Activated CD4-positive, alpha-beta memory T cell treated with anti-CD3 and anti-CD28 coated beads, Interleukin-2, amount 10 ng/mL, durations not matched to agents 7 days and 5 days (primary cell): ENCODE measurements around the gene MAX. TPM values are rescaled to one million over a fixed set of nuclear protein-coding genes. Genes with fewer than 3 reads are reported as not detected.

Experiments used
- CTCF ChIA-PET: fragments of 350-600 bp; sonication (Branson Sonifier 250); formaldehyde crosslinking; loops from one replicate; lab custom pipeline; 2021; ENCODE audit warnings: antibody characterized with exemption, inconsistent platforms; lab: Charles Lee
- POLR2A ChIA-PET: fragments of 350-600 bp; sonication (Branson Sonifier 250); formaldehyde crosslinking; loops from one replicate; lab custom pipeline; 2021; ENCODE audit warnings: antibody characterized with exemption; lab: Charles Lee
- DNase-seq: peaks from one replicate; pipeline ENCODE4 v3.0.0-alpha.2; 2020
- H3K27ac Mint-ChIP-seq: one replicate; pipeline ENCODE4 v1.8.0; 2021; ENCODE audit warnings: mild to moderate bottlenecking, mixed read lengths
- H3K27me3 Mint-ChIP-seq: one replicate; pipeline ENCODE4 v1.8.0; 2021; ENCODE audit warnings: mixed read lengths
- H3K36me3 Mint-ChIP-seq: one replicate; pipeline ENCODE4 v1.8.0; 2021; ENCODE audit warnings: low read depth, mixed read lengths
- H3K4me1 Mint-ChIP-seq: one replicate; pipeline ENCODE4 v1.8.0; 2021; ENCODE audit warnings: mixed read lengths
- H3K4me3 Mint-ChIP-seq: one replicate; pipeline ENCODE4 v1.8.0; 2021; ENCODE audit warnings: mild to moderate bottlenecking, mixed read lengths
- H3K9me3 Mint-ChIP-seq: one replicate; pipeline ENCODE4 v1.8.0; 2021; ENCODE audit warnings: mixed read lengths
- total RNA-seq, 2 experiments: library from RNA; stranded (reverse); gene quantifications; one replicate each; pipeline ENCODE4 v1.2.3, GENCODE V29; 2021

Gene MAX
- total RNA-seq, 2 experiments from 2014 or later: 134 to 135 TPM

DNA sequence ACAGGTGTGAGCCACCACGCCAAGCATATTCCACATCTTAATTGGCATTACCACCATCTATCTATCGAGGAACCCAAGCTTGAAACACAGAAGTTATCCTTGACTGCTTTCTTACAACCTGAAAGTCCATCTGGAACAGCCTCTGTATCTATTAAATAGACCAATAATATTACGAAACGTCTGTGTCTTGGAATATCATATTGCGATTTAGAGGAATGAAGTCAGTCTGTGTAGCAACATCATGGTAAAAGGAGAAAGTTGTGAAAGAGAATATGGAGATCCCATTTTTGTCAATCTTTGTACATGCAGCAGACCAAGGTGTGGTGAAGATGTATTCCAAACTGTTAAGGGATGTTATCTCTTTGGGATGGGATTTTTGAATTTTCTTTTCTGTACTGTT is 25.8 kb upstream of the MAX start:
- CTCF ChIA-PET: interaction anchor here (1.6 kb wide), 1 partner anchor 9 kb away, joined by 4 read pairs; no protein-coding TSS in a partner anchor

DNA sequence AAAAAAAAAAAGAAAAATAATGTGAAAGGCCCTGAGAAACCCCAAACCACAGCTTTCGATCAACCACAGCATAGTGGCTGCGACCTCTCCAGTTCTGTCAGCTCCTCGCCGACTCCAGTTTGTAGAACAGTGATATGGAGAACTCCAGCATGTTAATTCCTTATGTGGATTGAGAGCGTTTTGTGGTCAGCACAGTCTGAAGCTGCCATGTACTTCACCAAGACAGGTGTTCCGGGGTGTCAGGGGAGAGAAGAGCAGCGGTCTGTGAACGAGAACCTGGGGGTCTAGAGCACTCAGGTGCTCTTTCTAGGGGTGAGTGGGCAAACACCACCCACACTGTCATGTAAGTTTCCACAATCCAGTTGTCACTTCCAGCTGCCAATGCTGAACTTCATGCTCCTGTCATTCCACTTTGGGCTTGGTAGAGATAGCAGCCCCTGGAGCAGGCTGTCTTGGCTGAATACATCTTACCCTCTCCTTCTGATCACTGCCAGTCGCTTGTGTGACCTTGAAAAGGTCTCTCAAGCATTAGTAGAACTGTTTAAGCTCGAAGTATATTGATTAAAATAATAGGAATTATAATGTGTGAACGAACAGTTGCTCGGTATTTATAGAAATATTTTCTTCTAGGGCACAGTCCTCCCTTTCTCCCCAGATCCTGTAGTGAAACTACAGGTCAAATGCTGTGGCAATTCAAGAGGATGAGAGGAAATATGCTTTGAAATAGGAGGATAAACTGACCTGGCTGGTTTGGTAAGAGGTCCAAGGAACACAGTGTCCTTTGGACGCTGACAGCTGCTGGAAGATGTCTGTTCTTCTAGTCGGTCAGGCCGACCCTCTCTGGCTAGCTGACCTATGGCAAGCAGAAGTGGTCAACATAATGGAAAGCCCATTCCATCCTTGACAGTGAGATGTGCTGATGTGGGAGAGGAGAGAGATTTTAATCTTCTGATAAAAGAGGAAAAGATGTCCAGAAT is 15.7 kb upstream of the MAX start:
- H3K4me3 Mint-ChIP-seq: no peak overlapping the region
- peaks cover 2% of the 10 kb centered on the region for H3K4me1 Mint-ChIP-seq
- DNase-seq: no peak
- CTCF ChIA-PET: interaction anchor here (1.5 kb wide), 1 partner anchor 10 kb away, joined by 4 read pairs; no protein-coding TSS in a partner anchor
- no peaks in the 10 kb centered on the region for H3K36me3 Mint-ChIP-seq
- H3K9me3 Mint-ChIP-seq: no peaks in the 10 kb centered on the region
- POLR2A ChIA-PET: no interaction called here
- H3K27ac Mint-ChIP-seq: no peak overlapping the region
- peaks cover 9% of the 10 kb centered on the region for H3K27me3 Mint-ChIP-seq

More for the DNA sequence above, 25.8 kb upstream of the MAX start:
- Mint-ChIP-seq H3K4me3 (no peak overlapping the region), H3K9me3 (no peaks in the 10 kb centered on the region), H3K27ac (no peak overlapping the region), H3K27me3 (peaks cover 13% of the 10 kb centered on the region), H3K36me3 (no peaks in the 10 kb centered on the region), H3K4me1 (no peaks in the 10 kb centered on the region)
- no peak for DNase-seq
- POLR2A ChIA-PET: no interaction called here

- no peak overlapping the region for H3K27ac Mint-ChIP-seq
- peaks cover 6% of the 10 kb centered on the region for H3K27me3 Mint-ChIP-seq
- CTCF ChIA-PET: no interaction called here
- POLR2A ChIA-PET: no interaction called here
- H3K9me3 Mint-ChIP-seq: no peaks in the 10 kb centered on the region
- DNase-seq: no peak
- H3K36me3 Mint-ChIP-seq: no peaks in the 10 kb centered on the region
- no peak overlapping the region for H3K4me3 Mint-ChIP-seq
- H3K4me1 Mint-ChIP-seq: peaks cover 2% of the 10 kb centered on the region
Measured at GRCh38 chr14:65115615-65116014, 13.3 kb upstream of the MAX start.

- CTCF ChIA-PET: no interaction called here
- POLR2A ChIA-PET: no interaction called here
- H3K36me3 Mint-ChIP-seq: no peaks in the 10 kb centered on the region
- no peak overlapping the region for H3K4me3 Mint-ChIP-seq
- H3K9me3 Mint-ChIP-seq: no peaks in the 10 kb centered on the region
- DNase-seq: no peak
- no peak overlapping the region for H3K27ac Mint-ChIP-seq
- H3K4me1 Mint-ChIP-seq: peaks cover 4% of the 10 kb centered on the region
- no peaks in the 10 kb centered on the region for H3K27me3 Mint-ChIP-seq
Measured at GRCh38 chr14:65110525-65110924, 8.2 kb upstream of the MAX start.

DNA sequence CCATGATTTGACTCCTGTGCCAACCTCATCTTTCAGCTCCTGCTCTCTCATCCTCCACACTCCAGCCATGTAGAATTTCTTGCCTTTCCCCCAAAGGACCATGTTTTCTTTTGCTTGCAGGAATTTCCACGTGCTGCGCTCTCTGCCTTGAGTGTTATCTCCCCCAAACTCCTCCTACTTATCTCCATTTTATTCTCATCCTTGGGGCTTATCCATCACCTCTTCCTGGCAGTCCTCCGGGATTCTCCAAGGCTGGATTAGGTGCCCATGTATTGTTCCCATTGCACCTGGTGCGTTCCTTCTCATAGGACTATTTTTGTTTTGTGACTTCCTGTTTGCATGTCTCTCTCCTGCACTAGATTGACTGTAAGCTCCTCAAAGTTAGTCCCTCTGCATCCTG is 7.0 kb upstream of the MAX start:
- CTCF ChIA-PET: no interaction called here
- POLR2A ChIA-PET: no interaction called here
- H3K4me3 Mint-ChIP-seq: no peak overlapping the region
- H3K36me3 Mint-ChIP-seq: no peaks in the 10 kb centered on the region
- no peak overlapping the region for H3K27ac Mint-ChIP-seq
- no peaks in the 10 kb centered on the region for H3K9me3 Mint-ChIP-seq
- DNase-seq: no peak
- peaks cover 4% of the 10 kb centered on the region for H3K4me1 Mint-ChIP-seq
- peaks cover 2% of the 10 kb centered on the region for H3K27me3 Mint-ChIP-seq

- Mint-ChIP-seq H3K9me3 (no peaks in the 10 kb centered on the region), H3K27me3 (peaks cover 7% of the 10 kb centered on the region), H3K36me3 (peaks cover 3% of the 10 kb centered on the region), H3K27ac (no peak overlapping the region), H3K4me3 (no peak overlapping the region), H3K4me1 (peaks cover 11% of the 10 kb centered on the region)
- ChIA-PET CTCF (no interaction called here), POLR2A (interaction anchor here (1.2 kb wide), 2 partner anchors 9 to 26 kb away, joined by 3 read pairs; no protein-coding TSS in a partner anchor)
- DNase-seq: no peak
Measured at GRCh38 chr14:65107200-65107599, 4.9 kb upstream of the MAX start.

DNA sequence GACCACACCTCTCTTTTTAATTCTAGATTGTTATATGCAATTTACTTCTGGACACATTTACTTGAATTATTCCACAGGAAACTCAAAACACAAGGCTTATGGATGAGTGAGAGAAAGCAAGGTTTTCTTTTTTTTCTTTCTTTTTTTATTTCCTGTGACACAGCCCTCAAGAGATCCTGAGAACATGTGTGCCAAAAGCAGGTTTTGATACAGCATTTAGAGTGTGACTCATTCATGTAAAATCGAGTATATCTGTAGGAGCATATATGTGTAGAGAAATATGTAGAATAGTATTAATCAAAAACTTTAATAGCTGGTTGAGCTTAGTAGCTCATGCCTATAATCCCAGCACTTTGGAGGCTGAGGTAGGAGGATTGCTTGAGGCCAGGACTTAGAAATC is 4.4 kb upstream of the MAX start:
- Mint-ChIP-seq H3K4me1 (peaks cover 11% of the 10 kb centered on the region), H3K36me3 (peaks cover 4% of the 10 kb centered on the region), H3K27ac (no peak overlapping the region), H3K4me3 (no peak overlapping the region), H3K27me3 (peaks cover 7% of the 10 kb centered on the region), H3K9me3 (no peaks in the 10 kb centered on the region)
- POLR2A ChIA-PET: interaction anchor here (1.0 to 1.2 kb wide), 3 partner anchors 8 to 25 kb away, joined by 3 read pairs; no protein-coding TSS in a partner anchor
- CTCF ChIA-PET: no interaction called here
- no peak for DNase-seq

DNA sequence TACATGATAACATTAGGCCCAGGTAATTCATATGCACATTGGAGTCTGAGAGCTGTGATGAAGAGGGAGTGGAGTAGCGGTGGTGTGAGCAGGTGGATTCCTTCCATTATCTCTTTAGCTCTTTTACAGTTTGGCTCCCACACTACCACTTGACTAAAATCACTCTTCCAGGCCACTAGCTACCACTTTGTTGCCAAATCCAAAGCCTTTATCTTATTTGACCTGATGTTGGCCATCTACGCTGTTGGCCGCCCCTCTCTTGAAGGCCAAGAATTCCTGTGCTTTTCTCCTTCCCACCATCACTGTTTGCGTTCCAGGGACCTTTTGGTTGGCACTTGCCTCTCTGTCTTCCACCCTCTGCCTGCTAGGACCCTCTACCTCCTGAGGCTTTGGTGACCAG is 4.0 kb upstream of the MAX start:
- ChIA-PET POLR2A (interaction anchor here (1.0 to 1.2 kb wide), 2 partner anchors 11 to 25 kb away, joined by 3 read pairs; no protein-coding TSS in a partner anchor), CTCF (no interaction called here)
- DNase-seq: no peak
- Mint-ChIP-seq H3K4me3 (no peak overlapping the region), H3K36me3 (peaks cover 5% of the 10 kb centered on the region), H3K27me3 (peaks cover 7% of the 10 kb centered on the region), H3K27ac (no peak overlapping the region), H3K9me3 (no peaks in the 10 kb centered on the region), H3K4me1 (peaks cover 11% of the 10 kb centered on the region)

- Mint-ChIP-seq H3K27ac (no peak overlapping the region), H3K4me3 (no peak overlapping the region), H3K4me1 (peaks cover 21% of the 10 kb centered on the region), H3K9me3 (no peaks in the 10 kb centered on the region), H3K36me3 (peaks cover 16% of the 10 kb centered on the region), H3K27me3 (peaks cover 7% of the 10 kb centered on the region)
- ChIA-PET POLR2A (interaction anchor here (1.1 kb wide), 1 partner anchor 118 kb away, joined by 6 read pairs; the partner anchor contains the start of gene FNTB), CTCF (no interaction called here)
- no peak for DNase-seq
Measured at GRCh38 chr14:65104791-65105190, 2.5 kb upstream of the MAX start.

- CTCF ChIA-PET: interaction anchor here (1.4 to 1.6 kb wide), 2 partner anchors 117 to 309 kb away, joined by 3 read pairs; partner anchors contain the start of genes FNTB and FUT8
- peak; percentile 25 for DNase-seq
- Mint-ChIP-seq H3K4me3 (peak overlapping the region; percentile 85), H3K27ac (peak overlapping the region; percentile 38), H3K4me1 (peaks cover 34% of the 10 kb centered on the region), H3K36me3 (peaks cover 26% of the 10 kb centered on the region), H3K9me3 (no peaks in the 10 kb centered on the region), H3K27me3 (peaks cover 7% of the 10 kb centered on the region)
- POLR2A ChIA-PET: interaction anchor here (0.9 to 1.3 kb wide), 3 partner anchors 10 to 113 kb away, joined by 3 to 6 read pairs (median 3); no protein-coding TSS in a partner anchor
Measured at GRCh38 chr14:65103150-65103760, 938 bp upstream of the MAX start.

DNA sequence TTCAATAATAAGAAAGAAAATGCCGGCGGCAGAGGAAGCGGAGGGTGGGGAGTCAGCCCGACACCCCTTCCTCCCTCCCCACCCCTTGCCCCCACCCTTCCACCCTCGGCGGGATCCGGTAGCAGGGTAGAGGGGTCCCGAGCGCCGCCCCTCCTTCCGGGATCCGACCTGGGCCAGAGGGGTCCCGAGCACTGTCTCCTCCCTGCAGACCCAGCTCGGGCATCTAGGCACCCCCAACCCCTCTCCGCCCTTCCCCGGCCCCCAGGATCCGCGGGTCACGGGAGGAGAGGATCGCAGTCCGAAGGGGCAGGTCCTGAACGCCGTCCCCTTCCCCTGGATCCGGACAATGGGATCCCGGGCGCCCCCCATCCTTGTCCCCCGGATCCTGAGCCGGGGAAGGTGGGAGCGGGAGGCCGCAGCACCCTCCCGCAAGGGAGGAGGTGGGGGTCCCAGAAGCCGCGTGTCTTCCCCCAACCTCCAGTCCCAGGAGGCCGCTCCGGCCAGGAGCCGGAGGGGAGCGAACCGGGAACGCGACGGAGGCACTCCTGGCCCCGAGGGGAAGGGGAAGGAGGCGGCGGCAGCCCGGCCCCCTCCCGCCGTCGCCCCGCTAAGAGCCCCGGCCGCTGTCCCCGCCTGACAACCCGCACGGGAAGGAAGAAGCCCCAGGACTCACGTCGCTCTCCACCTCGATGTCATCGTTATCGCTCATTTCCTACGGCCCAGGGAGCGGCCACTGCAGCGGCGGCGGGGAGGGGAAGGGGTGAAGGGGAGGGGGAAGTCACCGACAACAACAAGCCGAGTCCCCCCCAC is 481 bp downstream of the MAX start:
- POLR2A ChIA-PET: interaction anchor here (1.0 to 2.7 kb wide), 6 partner anchors 11 to 192 kb away, joined by 3 to 11 read pairs (median 3); partner anchors contain the start of gene FNTB
- CTCF ChIA-PET: interaction anchor here (0.6 to 1.6 kb wide), 5 partner anchors 105 to 674 kb away, joined by 3 to 5 read pairs (median 3); partner anchors contain the start of genes FNTB and FUT8
- Mint-ChIP-seq H3K4me1 (peaks cover 46% of the 10 kb centered on the region), H3K27ac (peak overlapping the region; percentile 91), H3K36me3 (peaks cover 40% of the 10 kb centered on the region), H3K4me3 (peak overlapping the region; percentile 85), H3K9me3 (no peaks in the 10 kb centered on the region), H3K27me3 (peaks cover 7% of the 10 kb centered on the region)
- peak; percentile 51 for DNase-seq
